Measurements from ENCODE around the gene CELF5.
"Not testable (repeated sequence)": the region's sequence is repeated elsewhere in the genome, so short reads cannot be mapped to it uniquely, and the experiment has no call there.

The CELF5 gene

GRCh38 chr19:3340340-3340739 is 115.9 kb downstream of the CELF5 start:
- DNase-seq (ENCODE audit: low read depth in 2 of 2) = no peak
- no peak overlapping the region for H3K4me3 ChIP-seq (replicated peaks in 1 of 2; ENCODE audit: low read depth in 2 of 2, low read length in 2 of 2)
- no peak for TF ChIP-seq CTCF (IDR thresholded peaks at IDR 0.05; ENCODE audit: low read depth, low read length)

GRCh38 chr19:3342246-3342645 is 117.8 kb downstream of the CELF5 start:
- TF ChIP-seq CTCF (IDR thresholded peaks at IDR 0.05; ENCODE audit: low read depth, low read length) = no peak
- DNase-seq (ENCODE audit: low read depth in 2 of 2) = no peak
- H3K4me3 ChIP-seq (replicated peaks in 1 of 2; ENCODE audit: low read depth in 2 of 2, low read length in 2 of 2) = no peak overlapping the region

- not testable (repeated sequence) for H3K4me3 ChIP-seq (replicated peaks in 1 of 2; ENCODE audit: low read depth in 2 of 2, low read length in 2 of 2); DNase-seq (ENCODE audit: low read depth in 2 of 2)
Measured at GRCh38 chr19:3342962-3343361, 118.5 kb downstream of the CELF5 start.

- TF ChIP-seq CTCF (IDR thresholded peaks at IDR 0.05; ENCODE audit: low read depth, low read length) = no peak
- H3K4me3 ChIP-seq (replicated peaks in 1 of 2; ENCODE audit: low read depth in 2 of 2, low read length in 2 of 2) = peak overlapping the region in 1 of 2 donors; percentile 45
- DNase-seq (ENCODE audit: low read depth in 2 of 2) = peak; percentile 88 to 94
Measured at GRCh38 chr19:3343619-3344502, 119.4 kb downstream of the CELF5 start.

- TF ChIP-seq CTCF (IDR thresholded peaks at IDR 0.05; ENCODE audit: low read depth, low read length) = peak; percentile 0
- no peak overlapping the region for H3K4me3 ChIP-seq (replicated peaks in 1 of 2; ENCODE audit: low read depth in 2 of 2, low read length in 2 of 2)
- DNase-seq (ENCODE audit: low read depth in 2 of 2) = no peak
Measured at GRCh38 chr19:3344608-3345598, 120.4 kb downstream of the CELF5 start.

- DNase-seq (ENCODE audit: low read depth in 2 of 2) = no peak
Measured at GRCh38 chr19:3345850-3346460, 121.5 kb downstream of the CELF5 start.

More at GRCh38 chr19:3345850-3346460, 121.5 kb downstream of the CELF5 start:
- H3K4me3 ChIP-seq (replicated peaks in 1 of 2; ENCODE audit: low read depth in 2 of 2, low read length in 2 of 2) = no peak overlapping the region
- no peak for TF ChIP-seq CTCF (IDR thresholded peaks at IDR 0.05; ENCODE audit: low read depth, low read length)
